ENCODE measurements around the gene PRR15. TPM values are rescaled to one million over a fixed set of nuclear protein-coding genes. Genes with fewer than 3 reads are reported as not detected.

PRR15 gene
- total and polyA plus RNA-seq, 4 donors: 0.02 to 0.98 (median 0.17) TPM; not detected in 1

DNA sequence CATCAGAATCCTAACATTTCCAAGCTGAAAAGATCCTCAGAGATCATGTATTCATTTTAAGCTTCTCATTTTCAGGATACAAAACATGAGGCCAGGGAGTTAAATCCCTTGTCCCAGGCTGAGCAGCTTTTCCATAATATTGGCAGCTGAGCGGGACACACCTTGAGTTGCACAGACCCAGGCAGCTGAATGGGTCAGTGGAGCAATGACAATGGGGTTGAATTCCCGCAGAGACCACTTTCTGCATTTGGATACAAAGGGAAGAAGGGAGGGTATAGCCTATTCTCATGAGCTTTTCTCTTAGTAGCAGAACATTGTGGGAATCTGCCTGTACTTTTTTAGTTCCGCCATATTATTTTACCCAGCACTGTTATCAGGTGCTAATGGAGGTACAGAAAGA is 49.5 kb downstream of the PRR15 start:
- no peak overlapping the region for H3K9ac ChIP-seq (ENCODE audit: low read depth in 1 of 2, low read length in 2 of 2)
- H3K27me3 ChIP-seq (ENCODE audit: control insufficient read depth in 4 of 4, insufficient read depth in 4 of 4, low read length in 3 of 4): no peaks in the 10 kb centered on the region
- peaks cover 0 to 3% (median 0%) of the 10 kb centered on the region in 4 donors for H3K4me1 ChIP-seq (ENCODE audit: control insufficient read depth in 4 of 4, insufficient read depth in 4 of 4, low read length in 3 of 4)
- DNase-seq (ENCODE audit: low spot score): no peak
- no peak overlapping the region for H3K27ac ChIP-seq (ENCODE audit: low read depth in 1 of 2, low read length in 2 of 2)
- H3K4me3 ChIP-seq (ENCODE audit: low read depth in 1 of 3, low read length in 3 of 3): no peak overlapping the region
- 95% methylated on average over 3 of the region's 3 CpGs for WGBS
- TF ChIP-seq YY1 (IDR thresholded peaks at IDR 0.05) (no peak), RAD21 (IDR thresholded peaks at IDR 0.05) (no peak), HNF4G (IDR thresholded peaks at IDR 0.05) (no peak), TAF1 (conservative IDR thresholded peaks at IDR 0.05) (no peak), HNF4A (conservative IDR thresholded peaks at IDR 0.05) (no peak), NR2F2 (IDR thresholded peaks at IDR 0.05) (no peak)
- TF ChIP-seq, protein P1, sequence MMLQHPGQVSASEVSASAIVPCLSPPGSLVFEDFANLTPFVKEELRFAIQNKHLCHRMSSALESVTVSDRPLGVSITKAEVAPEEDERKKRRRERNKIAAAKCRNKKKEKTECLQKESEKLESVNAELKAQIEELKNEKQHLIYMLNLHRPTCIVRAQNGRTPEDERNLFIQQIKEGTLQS (IDR thresholded peaks at IDR 0.05): no peak
- H3K9me3 ChIP-seq (ENCODE audit: control insufficient read depth in 4 of 4, low read length in 3 of 4): peaks cover 0 to 2% (median 0%) of the 10 kb centered on the region in 4 donors
- no peaks in the 10 kb centered on the region for H3K36me3 ChIP-seq (ENCODE audit: control insufficient read depth in 4 of 4, insufficient read depth in 3 of 4, low read depth in 1 of 4, low read length in 3 of 4)

DNA sequence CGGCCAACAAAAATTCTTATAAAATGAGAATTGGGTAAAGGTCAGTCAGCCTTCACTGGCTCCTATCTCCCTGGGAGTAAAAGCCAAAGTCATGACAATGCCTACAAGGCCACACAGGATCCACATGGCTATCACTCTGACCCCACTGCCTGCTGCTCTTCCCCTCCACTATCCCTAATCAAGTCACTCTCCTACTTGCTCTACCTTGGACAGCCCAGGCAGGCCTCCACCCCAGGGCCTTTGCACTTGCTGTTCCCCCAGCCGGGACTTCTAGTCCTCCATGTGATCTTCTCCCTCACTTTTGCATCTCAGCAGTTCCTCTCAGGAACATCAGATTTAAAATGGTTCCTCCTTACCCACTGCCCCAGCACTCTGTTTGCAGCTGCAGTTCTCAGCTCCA is 50.6 kb downstream of the PRR15 start:
- H3K4me1 ChIP-seq (ENCODE audit: control insufficient read depth in 4 of 4, insufficient read depth in 4 of 4, low read length in 3 of 4): peaks cover 0 to 3% (median 0%) of the 10 kb centered on the region in 4 donors
- H3K9me3 ChIP-seq (ENCODE audit: control insufficient read depth in 4 of 4, low read length in 3 of 4): peaks cover 0 to 2% (median 0%) of the 10 kb centered on the region in 4 donors
- H3K27ac ChIP-seq (ENCODE audit: low read depth in 1 of 2, low read length in 2 of 2): no peak overlapping the region
- TF ChIP-seq, protein P2, sequence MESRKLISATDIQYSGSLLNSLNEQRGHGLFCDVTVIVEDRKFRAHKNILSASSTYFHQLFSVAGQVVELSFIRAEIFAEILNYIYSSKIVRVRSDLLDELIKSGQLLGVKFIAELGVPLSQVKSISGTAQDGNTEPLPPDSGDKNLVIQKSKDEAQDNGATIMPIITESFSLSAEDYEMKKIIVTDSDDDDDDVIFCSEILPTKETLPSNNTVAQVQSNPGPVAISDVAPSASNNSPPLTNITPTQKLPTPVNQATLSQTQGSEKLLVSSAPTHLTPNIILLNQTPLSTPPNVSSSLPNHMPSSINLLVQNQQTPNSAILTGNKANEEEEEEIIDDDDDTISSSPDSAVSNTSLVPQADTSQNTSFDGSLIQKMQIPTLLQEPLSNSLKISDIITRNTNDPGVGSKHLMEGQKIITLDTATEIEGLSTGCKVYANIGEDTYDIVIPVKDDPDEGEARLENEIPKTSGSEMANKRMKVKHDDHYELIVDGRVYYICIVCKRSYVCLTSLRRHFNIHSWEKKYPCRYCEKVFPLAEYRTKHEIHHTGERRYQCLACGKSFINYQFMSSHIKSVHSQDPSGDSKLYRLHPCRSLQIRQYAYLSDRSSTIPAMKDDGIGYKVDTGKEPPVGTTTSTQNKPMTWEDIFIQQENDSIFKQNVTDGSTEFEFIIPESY (IDR thresholded peaks at IDR 0.05): no peak
- TF ChIP-seq, protein P1 (IDR thresholded peaks at IDR 0.05): no peak
- TF ChIP-seq JUND (IDR thresholded peaks at IDR 0.05) (no peak), RAD21 (IDR thresholded peaks at IDR 0.05) (no peak), FOXA2 (IDR thresholded peaks at IDR 0.05) (no peak), SP1 (IDR thresholded peaks at IDR 0.05) (no peak)
- no peak overlapping the region for H3K9ac ChIP-seq (ENCODE audit: low read depth in 1 of 2, low read length in 2 of 2)
- H3K27me3 ChIP-seq (ENCODE audit: control insufficient read depth in 4 of 4, insufficient read depth in 4 of 4, low read length in 3 of 4): no peaks in the 10 kb centered on the region
- DNase-seq (ENCODE audit: low spot score): no peak
- H3K4me3 ChIP-seq (ENCODE audit: low read depth in 1 of 3, low read length in 3 of 3): no peak overlapping the region
- 96% methylated on average over 2 of the region's 2 CpGs for WGBS
- no peaks in the 10 kb centered on the region for H3K36me3 ChIP-seq (ENCODE audit: control insufficient read depth in 4 of 4, insufficient read depth in 3 of 4, low read depth in 1 of 4, low read length in 3 of 4)

Other genes starting within 250 kb of the PRR15 start
- under 1 TPM in 1 of 2 donors, not detected in 1; 0.14 TPM for gene WIPF3, start 242.7 kb downstream of the PRR15 start, total RNA-seq
- under 1 TPM; 0.10 to 0.23 TPM for gene WIPF3, start 242.7 kb downstream of the PRR15 start, polyA plus RNA-seq

All from liver (tissue), 9 donors.